Stimulated activated CD8-positive, alpha-beta memory T cell treated with anti-CD3 and anti-CD28 coated beads, Interleukin-15, amount 100 ng/mL, for 24 hours (primary cell): ENCODE results near the gene ADGB.
"Not testable (repeated sequence)": the region's sequence is repeated elsewhere in the genome, so short reads cannot be mapped to it uniquely, and the experiment has no call there.

Experiments used
- DNase-seq: peaks from one replicate; pipeline ENCODE4 v3.0.0-alpha.2; 2020; ENCODE audit warnings: low read depth

Gene ADGB

DNA sequence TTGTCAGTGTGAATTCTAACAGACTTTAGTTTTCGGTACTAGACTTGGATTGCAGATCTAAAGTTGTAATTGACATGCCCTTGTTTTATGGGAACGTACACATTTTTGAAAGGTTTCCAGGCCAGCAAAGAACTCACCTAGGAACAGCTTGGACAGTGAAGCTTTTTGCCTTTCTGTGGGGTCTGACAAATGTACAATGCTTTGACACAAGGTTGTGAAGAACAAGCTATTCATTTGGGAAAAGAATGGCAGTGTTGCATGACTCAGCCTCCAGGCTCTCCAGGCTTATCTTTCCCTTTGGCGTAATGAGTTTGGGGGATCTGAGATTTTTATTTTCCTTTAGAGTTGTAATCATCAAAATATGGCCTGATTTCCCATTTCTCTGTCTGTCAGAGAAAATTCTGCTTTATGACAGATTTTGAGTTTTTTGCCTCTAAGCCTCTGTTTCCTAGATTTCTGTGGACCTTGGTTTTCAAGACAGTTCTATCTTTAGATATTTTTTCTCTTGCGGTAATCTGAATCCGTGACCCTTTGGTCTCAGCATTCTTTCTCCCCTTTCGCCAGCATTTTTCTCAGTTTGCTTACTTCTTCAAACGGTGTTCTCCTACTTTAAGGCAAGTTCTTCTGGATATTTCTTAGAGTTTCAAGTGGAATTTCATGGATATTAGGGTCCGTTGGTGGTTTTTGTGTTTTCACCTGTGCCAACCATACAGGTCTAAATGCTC, 221.0 kb downstream of the ADGB start:
- DNase-seq, result no peak

- no peak for DNase-seq
Observed at GRCh38 chr6:146827216-146827928, 228.6 kb downstream of the ADGB start.

DNA sequence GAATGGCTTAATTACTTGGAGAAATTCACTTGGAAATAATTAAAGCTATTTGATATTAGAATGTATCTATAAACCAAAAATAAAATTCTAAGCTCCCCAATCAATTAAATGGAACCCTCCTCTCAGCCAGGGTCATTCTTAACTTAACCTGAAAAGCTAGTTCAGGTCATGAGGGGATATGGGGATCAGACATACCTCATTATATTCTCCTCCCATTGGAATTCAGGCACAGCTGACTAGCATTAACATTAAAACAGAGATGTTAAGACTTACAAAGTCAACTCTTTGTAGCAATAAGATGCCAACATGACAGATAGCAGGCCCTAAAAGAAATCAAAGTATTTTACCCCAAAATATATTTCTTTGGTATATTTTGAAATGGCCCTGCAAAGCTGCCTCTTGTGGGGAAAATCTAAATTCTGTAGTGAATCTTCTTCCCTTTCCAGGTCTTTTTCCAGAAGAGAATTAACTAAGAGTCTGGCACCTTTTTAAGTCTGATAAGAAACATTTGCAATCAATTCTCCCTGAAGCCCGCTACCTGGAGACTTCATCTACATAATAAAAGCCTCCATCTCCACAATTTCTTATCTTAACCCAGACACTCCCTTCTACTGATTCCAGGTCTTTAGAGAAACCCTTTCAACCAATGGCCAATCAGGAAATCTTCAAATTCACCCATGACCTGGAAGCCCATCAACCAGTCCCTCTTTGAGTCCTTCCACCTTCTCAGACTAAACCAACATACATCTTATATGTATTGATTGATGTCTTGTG, 231.2 kb downstream of the ADGB start:
- no peak for DNase-seq

DNA sequence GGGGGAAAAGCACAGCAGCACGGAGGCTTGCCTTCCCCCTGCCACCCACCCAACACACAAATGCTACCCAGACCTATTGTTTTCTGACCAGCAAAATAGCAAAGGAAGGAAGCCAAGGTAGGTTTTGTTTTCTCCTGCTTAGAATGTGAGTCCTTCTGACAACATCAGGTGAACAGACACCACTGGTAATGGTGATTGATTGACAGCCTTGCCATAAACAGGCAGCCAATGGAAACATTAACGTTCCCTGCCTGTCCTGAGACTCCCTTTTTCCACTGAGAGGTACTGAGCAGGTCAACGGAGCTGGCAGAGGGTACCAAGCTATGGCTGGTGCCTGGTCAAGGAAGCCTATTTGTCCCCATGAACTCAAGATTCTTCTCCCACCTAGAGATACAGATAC, 234.4 kb downstream of the ADGB start:
- DNase-seq, result no peak

GRCh38 chr6:146840216-146840615, 241.4 kb downstream of the ADGB start:
- DNase-seq, result no peak

GRCh38 chr6:146840641-146841040, 241.9 kb downstream of the ADGB start:
- no peak for DNase-seq

DNA sequence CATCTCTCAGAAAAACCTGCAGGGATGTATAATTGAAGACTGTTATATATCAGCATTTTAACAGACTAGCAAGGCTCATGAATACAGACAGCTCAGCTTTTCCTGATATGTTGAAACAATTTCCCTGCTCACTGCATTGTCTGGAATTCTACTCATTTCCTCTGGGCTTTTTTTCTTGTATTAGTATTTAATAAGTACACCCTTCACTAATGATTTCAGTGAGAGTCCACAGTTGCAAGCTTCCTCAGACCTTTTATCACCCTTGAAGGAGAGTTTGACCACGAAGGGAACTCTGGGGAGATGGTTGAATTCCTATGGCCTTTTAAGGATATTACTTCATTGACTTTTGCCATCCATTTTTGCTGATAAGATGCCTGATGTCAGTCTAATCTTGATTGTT, 248.7 kb downstream of the ADGB start:
- no peak for DNase-seq

DNA sequence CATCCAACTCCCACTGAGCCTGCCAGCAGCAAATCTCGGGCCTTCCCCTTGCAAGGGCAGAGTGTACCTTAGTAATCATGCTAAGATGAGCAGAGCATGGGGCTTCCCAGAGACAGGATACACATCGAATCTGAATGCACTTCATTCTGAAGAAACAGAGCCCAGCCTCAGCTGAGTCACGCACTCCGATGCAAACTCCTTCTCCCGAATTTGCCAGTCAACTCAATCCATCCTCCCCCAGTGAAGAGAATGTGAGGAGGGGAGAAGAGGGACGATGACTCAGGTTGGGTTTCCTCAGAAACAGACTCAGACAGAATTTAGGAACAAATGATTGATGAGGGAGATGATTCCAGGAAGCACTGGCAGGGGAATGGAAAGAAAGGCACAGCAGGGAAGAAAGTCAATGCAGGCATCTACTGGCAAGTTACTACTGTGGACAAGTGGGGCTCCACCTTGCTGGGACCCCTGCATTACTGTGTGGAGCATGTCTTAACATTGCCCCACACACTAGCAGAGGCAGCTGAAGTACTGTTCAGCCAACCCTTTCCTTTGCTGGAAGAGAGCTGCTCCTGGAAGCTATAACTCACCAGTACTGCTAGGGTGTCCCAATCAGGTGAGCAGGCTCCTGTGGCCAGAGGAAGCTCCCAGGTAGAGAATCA, 251.6 kb downstream of the ADGB start:
- DNase-seq, result no peak

DNA sequence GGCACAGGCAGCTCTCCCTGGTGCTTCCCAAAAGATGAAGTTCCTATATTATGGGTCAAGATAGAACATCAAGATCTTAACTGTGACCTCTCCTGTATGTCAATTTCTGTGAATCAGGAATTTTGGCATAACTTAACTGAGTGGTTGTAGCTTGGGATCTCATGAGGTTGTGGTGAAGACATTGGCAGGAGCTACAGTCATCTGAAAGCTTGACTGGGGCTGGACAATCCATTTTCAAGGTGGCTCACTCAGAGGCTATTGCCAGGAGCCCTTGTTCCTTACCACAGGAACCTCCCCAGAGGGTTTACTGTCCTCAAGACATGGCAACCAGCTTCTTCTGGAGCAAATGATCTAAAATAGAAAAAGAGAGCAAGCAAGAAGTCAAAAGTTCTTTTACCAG, 252.2 kb downstream of the ADGB start:
- DNase-seq, result no peak

DNA sequence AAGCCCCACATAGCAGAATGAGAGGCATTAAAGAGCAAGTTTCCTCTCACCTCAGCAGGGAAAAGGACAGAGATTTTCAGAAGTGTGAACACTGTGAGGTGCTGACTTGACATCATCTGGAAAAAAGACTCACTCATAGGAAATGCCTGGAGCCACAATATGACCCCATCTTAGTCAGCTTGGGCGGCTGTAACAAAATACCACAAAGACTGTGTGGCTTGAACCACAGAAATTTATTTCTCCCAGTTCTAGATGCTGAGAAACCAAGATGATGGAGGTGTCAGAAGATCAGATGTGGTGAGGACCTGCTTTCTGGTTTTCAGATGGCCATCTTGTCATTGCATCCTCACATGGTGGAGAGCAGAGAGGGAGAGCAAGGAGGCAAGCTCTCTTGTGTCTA, 253.1 kb downstream of the ADGB start:
- no peak for DNase-seq

DNA sequence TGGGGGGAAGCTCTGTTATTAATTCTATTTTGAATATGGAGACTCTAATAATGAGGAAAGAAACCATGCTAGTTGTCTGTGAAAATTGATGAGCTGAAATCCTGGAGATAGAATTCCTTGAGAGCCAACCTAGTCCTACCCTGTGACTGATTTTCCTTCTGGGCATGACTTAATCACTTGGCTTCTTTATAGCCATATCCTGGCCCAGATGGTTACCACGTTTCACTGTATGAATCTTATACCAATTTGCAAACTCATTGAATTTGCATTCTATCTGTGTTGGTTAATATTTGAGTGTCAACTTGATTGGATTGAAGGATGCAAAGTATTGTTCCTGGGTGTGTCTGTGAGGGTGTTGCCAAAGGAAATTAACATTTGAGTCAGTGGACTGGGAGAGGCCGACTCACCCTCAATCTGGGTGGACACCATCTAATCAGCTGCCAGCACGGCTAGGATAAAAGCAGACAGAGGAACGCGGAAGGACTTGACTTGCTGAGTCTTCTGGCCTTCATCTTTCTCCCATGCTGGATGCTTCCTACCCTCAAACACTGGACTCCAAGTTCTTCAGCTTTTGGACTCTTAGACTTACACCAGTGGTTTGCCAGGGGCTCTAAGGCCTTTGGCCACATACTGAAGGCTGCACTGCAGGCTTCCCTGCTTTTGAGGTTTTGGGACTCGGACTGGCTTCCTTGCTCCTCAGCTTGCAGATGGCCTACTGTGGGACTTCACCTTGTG, 255.9 kb downstream of the ADGB start:
- not testable (repeated sequence) for DNase-seq

GRCh38 chr6:146855889-146856288, 257.1 kb downstream of the ADGB start:
- DNase-seq, result no peak

DNA sequence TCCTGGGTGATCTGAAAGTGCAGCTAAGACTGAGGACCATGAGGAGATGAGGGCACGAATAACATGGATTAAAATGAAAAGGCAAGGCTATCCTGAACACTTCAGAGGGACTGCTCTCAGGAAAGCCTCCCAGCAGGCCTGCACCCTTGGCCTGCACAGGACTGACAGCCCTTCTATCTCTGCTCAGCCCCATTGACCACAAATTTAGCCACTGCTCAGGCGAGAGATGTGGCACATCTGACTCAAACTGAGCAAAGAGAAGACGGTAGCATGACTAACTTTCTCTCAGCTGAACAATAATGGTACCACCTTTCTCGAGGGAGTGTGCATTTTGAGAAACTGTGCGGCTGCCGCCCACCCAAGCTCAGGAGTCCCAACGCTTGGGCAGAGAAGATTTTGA, 257.5 kb downstream of the ADGB start:
- DNase-seq, result no peak

DNA sequence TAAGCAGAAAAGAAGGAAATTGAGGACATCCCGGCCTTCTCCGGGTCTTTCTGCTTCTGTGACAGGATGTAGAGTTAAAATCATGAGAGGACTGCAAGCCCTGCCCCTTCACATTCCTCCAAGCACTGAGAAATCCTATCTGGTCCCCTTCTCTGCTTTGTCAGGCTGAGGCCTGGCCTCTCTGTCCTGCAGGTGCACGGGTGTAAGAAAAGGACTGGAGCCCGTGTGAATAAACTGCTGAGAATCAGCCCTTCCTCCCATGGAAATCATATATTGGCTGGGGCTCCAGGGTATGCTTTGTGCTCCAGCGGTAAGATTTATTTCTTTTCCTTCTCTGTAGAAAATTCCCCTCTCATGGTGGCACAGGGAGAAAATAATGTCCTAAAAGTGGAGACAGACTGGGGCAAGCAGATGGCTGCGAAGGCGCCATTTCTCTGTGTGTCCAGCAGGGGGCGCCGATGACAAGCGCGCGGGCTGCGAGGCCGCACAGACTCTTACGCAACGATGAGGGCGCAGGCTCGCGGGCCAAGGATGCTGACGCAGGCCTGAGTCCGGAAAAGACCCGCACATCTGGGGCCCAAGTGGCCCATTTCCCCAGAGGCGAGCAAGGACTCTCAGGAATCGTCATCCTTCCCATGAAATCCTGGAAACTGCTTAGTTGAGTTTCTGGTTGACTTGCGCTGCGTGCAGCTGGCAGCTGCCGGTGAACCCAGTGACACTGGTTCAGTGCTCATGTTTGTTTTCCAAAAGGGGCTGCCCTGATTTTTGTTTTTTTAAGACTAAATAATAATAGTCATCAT, 258.6 kb downstream of the ADGB start:
- peak; percentile 62 for DNase-seq

DNA sequence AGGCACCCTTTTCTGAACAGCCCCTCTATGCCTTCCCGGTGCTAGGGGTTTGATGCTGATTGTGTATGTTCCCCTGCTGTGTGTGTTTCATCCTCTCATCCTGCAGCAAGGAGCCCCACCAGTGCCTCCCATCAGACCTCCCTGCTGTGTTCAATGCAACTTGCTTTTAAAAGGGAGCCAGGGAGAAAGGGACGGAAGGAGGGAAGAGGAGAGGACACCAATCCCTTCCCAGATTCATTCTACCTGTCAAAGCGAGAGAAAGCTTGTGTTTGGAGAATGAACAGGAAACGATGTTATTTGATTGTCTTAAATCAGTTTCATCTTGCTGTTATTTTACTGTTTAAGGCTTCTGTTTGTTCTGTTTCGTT, 259.2 kb downstream of the ADGB start:
- DNase-seq, result no peak

DNA sequence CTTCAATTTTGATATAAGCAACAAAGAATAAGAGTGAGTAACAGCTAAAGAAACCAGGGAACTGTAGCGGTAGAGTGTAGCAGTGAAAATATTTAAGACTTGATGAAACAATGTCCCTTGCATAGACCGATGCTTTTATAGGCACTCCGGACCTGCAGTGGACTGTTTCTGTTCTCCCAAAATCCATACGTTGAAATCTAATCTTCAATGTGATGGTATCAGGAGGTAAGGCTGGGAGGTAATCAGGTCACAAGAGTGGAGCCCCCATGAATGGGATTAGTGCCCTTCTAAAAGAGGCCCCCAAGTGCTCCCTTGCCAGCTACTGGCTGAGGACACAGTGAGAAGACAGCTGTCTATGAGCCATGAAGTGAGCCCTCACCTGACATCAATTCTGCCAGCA, 260.4 kb downstream of the ADGB start:
- DNase-seq, result no peak

- no peak for DNase-seq
Observed at GRCh38 chr6:146859795-146860495, 261.2 kb downstream of the ADGB start.

- no peak for DNase-seq
Observed at GRCh38 chr6:146860583-146860982, 261.8 kb downstream of the ADGB start.

- no peak for DNase-seq
Observed at GRCh38 chr6:146861029-146861563, 262.3 kb downstream of the ADGB start.

- DNase-seq, result no peak
Observed at GRCh38 chr6:146861716-146862115, 262.9 kb downstream of the ADGB start.
